Cardiac muscle cell (in vitro differentiated cells and primary cell): ENCODE data around the gene HPGD. TPM values are rescaled to one million over a fixed set of nuclear protein-coding genes. Genes with fewer than 3 reads are reported as not detected.

Experiments
- DNase-seq, 2 donors: peaks; one replicate each; pipeline versions ENCODE4 v3.0.0 to v3.0.0-alpha.2; 2010 to 2017; ENCODE audit warnings: low read depth in 1 of 2, low spot score in 1 of 2
- H3K27ac ChIP-seq: fragments of 200-600 bp; sonication (generic); 2 replicates; pipeline ENCODE4 v1.5.1; 2016
- H3K27me3 ChIP-seq: fragments of 200-600 bp; sonication (generic); 2 replicates; pipeline ENCODE4 v1.6.0; 2016; ENCODE audit warnings: control low read depth
- H3K36me3 ChIP-seq: fragments of 200-600 bp; sonication (generic); 2 replicates; pipeline ENCODE4 v1.5.1; 2016; ENCODE audit warnings: control low read depth
- H3K4me1 ChIP-seq: fragments of 200-600 bp; sonication (generic); 2 replicates; pipeline ENCODE4 v1.8.1; 2017; ENCODE audit warnings: low read depth, mild to moderate bottlenecking, mixed run types
- H3K4me3 ChIP-seq: fragments of 200-600 bp; sonication (generic); 2 replicates; pipeline ENCODE4 v1.5.1; 2016; ENCODE audit warnings: mild to moderate bottlenecking
- H3K9me3 ChIP-seq: fragments of 200-600 bp; sonication (generic); 2 replicates; pipeline ENCODE4 v1.5.1; 2017; ENCODE audit warnings: low read depth, mild to moderate bottlenecking, control low read depth
- CTCF ChIP-seq: IDR thresholded peaks from 2 replicates; pipeline ENCODE4 v1.5.1; 2012; ENCODE audit warnings: low read depth, mild to moderate bottlenecking, low read length
- polyA plus RNA-seq: library from polyadenylated mRNA; unstranded; fragments of >200 nt; fragmentation: Nextera tagmentation; extraction: Ambion mirVana; gene quantifications from 2 replicates; pipeline ENCODE4 v1.2.1, GENCODE V29; 2016
- total RNA-seq: library from RNA; depleted of rRNA; stranded (reverse); fragments of >200 nt; gene quantifications from 2 replicates; pipeline ENCODE4 v1.2.3, GENCODE V29; 2016

The HPGD gene
- total and polyA plus RNA-seq, 2 experiments from 2014 or later, result 0.15 to 0.51 TPM

- Histone ChIP-seq H3K9me3 (no peaks in the 10 kb centered on the region), H3K4me1 (peaks cover 2% of the 10 kb centered on the region), H3K27ac (no peak overlapping the region), H3K4me3 (no peak overlapping the region), H3K27me3 (peaks cover 43% of the 10 kb centered on the region), H3K36me3 (no peaks in the 10 kb centered on the region)
- DNase-seq, result no peak
- no peak for TF ChIP-seq CTCF
Measured at GRCh38 chr4:174520660-174521059, 1.6 kb downstream of the HPGD start.

- DNase-seq, result no peak
- Histone ChIP-seq H3K27ac (no peak overlapping the region), H3K27me3 (peaks cover 29% of the 10 kb centered on the region), H3K4me3 (no peak overlapping the region), H3K4me1 (no peaks in the 10 kb centered on the region), H3K36me3 (no peaks in the 10 kb centered on the region), H3K9me3 (no peaks in the 10 kb centered on the region)
- TF ChIP-seq CTCF, result no peak
Measured at GRCh38 chr4:174517502-174518445, 4.5 kb downstream of the HPGD start.

- peaks cover 22% of the 10 kb centered on the region for H3K27me3 ChIP-seq
- no peak for DNase-seq
- no peak for TF ChIP-seq CTCF
Measured at GRCh38 chr4:174516794-174517193, 5.5 kb downstream of the HPGD start.

GRCh38 chr4:174516345-174516744, 5.9 kb downstream of the HPGD start:
- Histone ChIP-seq H3K9me3 (no peaks in the 10 kb centered on the region), H3K4me1 (no peaks in the 10 kb centered on the region), H3K27ac (no peak overlapping the region), H3K27me3 (peaks cover 17% of the 10 kb centered on the region), H3K4me3 (no peak overlapping the region), H3K36me3 (no peaks in the 10 kb centered on the region)
- TF ChIP-seq CTCF, result no peak
- DNase-seq, result no peak

More at GRCh38 chr4:174516794-174517193, 5.5 kb downstream of the HPGD start:
- no peak overlapping the region for H3K27ac ChIP-seq
- H3K9me3 ChIP-seq, result no peaks in the 10 kb centered on the region
- no peaks in the 10 kb centered on the region for H3K4me1 ChIP-seq
- H3K36me3 ChIP-seq, result no peaks in the 10 kb centered on the region
- H3K4me3 ChIP-seq, result no peak overlapping the region

- no peak for TF ChIP-seq CTCF
- no peaks in the 10 kb centered on the region for H3K9me3 ChIP-seq
- H3K4me3 ChIP-seq, result no peak overlapping the region
- no peaks in the 10 kb centered on the region for H3K36me3 ChIP-seq
- H3K27me3 ChIP-seq, result no peaks in the 10 kb centered on the region
- no peak for DNase-seq
- no peak overlapping the region for H3K27ac ChIP-seq
- no peaks in the 10 kb centered on the region for H3K4me1 ChIP-seq
Measured at GRCh38 chr4:174512745-174513144, 9.5 kb downstream of the HPGD start.
